ENCODE results near the gene RBM38. TPM values are rescaled to one million over a fixed set of nuclear protein-coding genes. Genes with fewer than 3 reads are reported as not detected.

Gene RBM38
- total RNA-seq, 6 experiments from 2014 or later: 3.7 to 5.7 (median 4.6) TPM

DNA sequence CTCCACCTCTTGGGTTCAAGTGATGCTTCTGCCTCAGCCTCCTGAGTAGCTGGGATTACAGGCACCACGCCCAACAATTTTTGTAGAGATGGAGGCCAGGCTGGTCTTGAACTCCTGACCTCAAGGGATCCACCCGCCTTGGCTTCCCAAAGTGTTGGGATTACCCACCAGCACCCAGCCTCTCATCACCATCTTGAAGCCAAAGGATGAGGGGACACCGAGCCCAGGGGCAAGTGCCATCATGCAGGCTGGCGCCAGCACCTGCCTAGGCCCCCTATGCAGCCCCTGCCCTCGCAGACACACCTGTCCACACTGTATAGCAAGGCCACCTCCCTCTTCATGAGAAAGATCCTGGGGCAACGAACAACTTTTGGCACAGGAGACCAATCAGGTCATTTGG is 5.3 kb upstream of the RBM38 start:
- no peak overlapping the region for H3K4me3 Mint-ChIP-seq
- DNase-seq: no peak
- H3K36me3 Mint-ChIP-seq (ENCODE audit: low read depth): no peaks in the 10 kb centered on the region
- H3K9me3 Mint-ChIP-seq: no peaks in the 10 kb centered on the region
- H3K4me1 Mint-ChIP-seq (ENCODE audit: low read depth): no peaks in the 10 kb centered on the region
- no peak overlapping the region for H3K27ac Mint-ChIP-seq
- no peaks in the 10 kb centered on the region; the same call in 1 of the 2 replicates for H3K27me3 Mint-ChIP-seq (ENCODE audit: insufficient read depth)
- TF ChIP-seq, protein P1, sequence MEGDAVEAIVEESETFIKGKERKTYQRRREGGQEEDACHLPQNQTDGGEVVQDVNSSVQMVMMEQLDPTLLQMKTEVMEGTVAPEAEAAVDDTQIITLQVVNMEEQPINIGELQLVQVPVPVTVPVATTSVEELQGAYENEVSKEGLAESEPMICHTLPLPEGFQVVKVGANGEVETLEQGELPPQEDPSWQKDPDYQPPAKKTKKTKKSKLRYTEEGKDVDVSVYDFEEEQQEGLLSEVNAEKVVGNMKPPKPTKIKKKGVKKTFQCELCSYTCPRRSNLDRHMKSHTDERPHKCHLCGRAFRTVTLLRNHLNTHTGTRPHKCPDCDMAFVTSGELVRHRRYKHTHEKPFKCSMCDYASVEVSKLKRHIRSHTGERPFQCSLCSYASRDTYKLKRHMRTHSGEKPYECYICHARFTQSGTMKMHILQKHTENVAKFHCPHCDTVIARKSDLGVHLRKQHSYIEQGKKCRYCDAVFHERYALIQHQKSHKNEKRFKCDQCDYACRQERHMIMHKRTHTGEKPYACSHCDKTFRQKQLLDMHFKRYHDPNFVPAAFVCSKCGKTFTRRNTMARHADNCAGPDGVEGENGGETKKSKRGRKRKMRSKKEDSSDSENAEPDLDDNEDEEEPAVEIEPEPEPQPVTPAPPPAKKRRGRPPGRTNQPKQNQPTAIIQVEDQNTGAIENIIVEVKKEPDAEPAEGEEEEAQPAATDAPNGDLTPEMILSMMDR (IDR thresholded peaks at IDR 0.05): no peak

DNA sequence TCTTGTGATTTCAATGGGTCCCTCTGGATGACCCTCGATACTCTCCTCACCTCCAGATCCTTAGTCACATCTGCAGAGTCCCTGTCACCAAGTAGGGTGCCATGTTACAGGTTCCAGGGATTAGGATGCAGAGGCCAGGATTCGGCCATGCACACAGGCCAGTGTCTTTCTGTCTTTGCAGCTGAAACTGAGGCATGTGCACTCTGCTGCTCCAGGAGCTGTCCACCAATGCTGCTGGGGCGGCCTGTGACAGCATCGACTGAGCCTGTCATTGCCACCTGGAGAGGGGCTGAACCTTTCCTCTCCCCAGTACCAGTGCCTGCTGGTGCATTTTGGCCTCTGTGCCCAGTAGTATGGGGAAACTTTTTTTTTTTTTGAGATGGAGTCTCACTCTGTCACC is 4.4 kb upstream of the RBM38 start:
- TF ChIP-seq, protein P1 (IDR thresholded peaks at IDR 0.05): no peak
- Mint-ChIP-seq H3K4me3 (no peak overlapping the region), H3K9me3 (no peaks in the 10 kb centered on the region), H3K27ac (no peak overlapping the region), H3K27me3 (ENCODE audit: insufficient read depth) (no peaks in the 10 kb centered on the region; the same call in 1 of the 2 replicates), H3K36me3 (ENCODE audit: low read depth) (no peaks in the 10 kb centered on the region), H3K4me1 (ENCODE audit: low read depth) (no peaks in the 10 kb centered on the region)
- DNase-seq: no peak

DNA sequence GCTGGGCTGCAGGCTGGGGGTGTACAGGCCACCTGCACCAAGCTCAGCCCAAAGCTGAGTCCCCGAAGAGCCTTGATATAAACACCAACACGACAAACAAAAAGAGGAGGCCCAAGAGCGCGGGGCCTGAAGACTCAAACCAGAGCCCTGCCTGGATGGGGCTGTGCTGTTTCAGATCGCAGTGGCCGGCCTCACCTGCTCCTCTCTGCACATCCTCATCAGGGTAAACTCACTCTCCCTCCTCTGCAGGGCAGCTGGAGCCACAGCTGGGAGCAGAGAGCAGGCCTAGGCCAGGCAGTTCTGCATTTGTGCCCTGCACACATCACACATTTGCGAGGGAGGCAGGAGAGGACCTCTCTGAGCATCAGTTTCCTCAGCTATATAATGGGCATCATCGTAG is 3.7 kb upstream of the RBM38 start:
- Mint-ChIP-seq H3K4me1 (ENCODE audit: low read depth) (no peaks in the 10 kb centered on the region), H3K9me3 (no peaks in the 10 kb centered on the region), H3K36me3 (ENCODE audit: low read depth) (no peaks in the 10 kb centered on the region), H3K27ac (no peak overlapping the region), H3K27me3 (ENCODE audit: insufficient read depth) (no peaks in the 10 kb centered on the region; the same call in 1 of the 2 replicates), H3K4me3 (no peak overlapping the region)
- no peak for DNase-seq
- TF ChIP-seq, protein P1 (IDR thresholded peaks at IDR 0.05): no peak

DNA sequence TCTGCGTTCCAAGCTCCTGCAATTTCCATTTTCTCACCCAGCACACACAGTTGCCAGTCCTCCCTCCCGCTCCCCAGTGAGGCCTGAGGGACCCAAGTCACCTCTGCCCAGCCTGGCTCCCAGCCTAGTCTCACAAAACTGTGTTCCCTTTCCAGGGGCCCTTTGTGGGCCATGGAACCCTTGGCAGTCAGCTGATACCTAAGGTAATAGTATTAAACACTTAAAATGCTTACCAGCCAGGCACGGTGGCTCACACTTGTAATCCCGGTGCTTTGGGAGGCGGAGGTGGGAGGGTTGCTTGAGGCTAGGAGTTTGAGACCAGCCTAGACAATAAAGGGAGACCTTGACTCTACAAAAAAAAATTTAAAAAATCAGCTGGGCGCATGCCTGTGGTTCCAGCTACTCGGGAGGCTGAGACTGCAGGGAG is 3.2 kb upstream of the RBM38 start:
- Mint-ChIP-seq H3K4me3 (no peak overlapping the region), H3K4me1 (ENCODE audit: low read depth) (no peaks in the 10 kb centered on the region), H3K9me3 (no peaks in the 10 kb centered on the region), H3K27me3 (ENCODE audit: insufficient read depth) (no peaks in the 10 kb centered on the region; the same call in 1 of the 2 replicates), H3K27ac (no peak overlapping the region), H3K36me3 (ENCODE audit: low read depth) (no peaks in the 10 kb centered on the region)
- no peak for DNase-seq
- TF ChIP-seq, protein P1 (IDR thresholded peaks at IDR 0.05): no peak

DNA sequence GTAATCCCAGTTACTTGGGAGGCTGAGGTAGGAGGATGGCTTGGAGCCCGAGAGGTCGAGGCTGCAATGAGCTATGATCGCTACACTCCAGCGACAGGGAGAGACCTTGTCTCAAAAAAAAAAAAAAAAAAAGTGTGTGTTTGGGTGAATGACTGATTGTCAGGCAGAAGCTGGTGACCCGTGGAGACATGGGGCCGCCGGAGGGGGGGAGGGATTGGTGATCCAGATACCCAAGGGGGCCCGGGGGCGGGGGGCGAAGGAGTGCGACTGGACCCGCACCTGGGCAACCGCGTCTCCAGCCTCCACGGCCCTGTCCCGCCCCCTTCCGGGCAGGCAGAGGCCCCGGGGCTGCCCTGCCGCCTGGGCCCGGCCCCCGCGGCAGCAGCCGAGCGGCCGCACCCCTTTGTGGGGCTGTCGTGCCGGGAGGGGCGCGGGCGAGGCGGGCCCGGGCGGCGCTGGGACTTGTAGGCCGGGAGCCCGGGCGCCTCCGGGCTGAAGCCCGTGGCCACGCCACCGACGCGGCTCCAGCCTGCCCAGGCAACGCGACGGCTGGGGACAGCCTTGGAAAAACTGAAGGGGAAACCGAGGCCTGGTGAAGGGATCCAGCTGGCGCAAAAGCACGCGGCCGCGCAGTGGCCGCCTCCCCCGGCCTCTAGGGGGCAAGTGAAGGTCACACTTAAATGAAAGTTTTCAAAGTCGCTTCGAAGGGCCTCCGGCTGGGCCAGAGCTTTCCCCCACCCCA is 2.1 kb upstream of the RBM38 start:
- H3K27ac Mint-ChIP-seq: no peak overlapping the region
- no peak for DNase-seq
- peak overlapping the region; percentile 24; the same call in 1 of the 2 replicates for H3K4me3 Mint-ChIP-seq
- no peaks in the 10 kb centered on the region; the same call in 1 of the 2 replicates for H3K27me3 Mint-ChIP-seq (ENCODE audit: insufficient read depth)
- H3K36me3 Mint-ChIP-seq (ENCODE audit: low read depth): no peaks in the 10 kb centered on the region
- TF ChIP-seq, protein P1 (IDR thresholded peaks at IDR 0.05): peak; percentile 41; the same call in 1 of the 2 replicates
- H3K9me3 Mint-ChIP-seq: no peaks in the 10 kb centered on the region
- H3K4me1 Mint-ChIP-seq (ENCODE audit: low read depth): no peaks in the 10 kb centered on the region

Measured in HFFc6 (cell line).